Prostate gland (tissue), 2 donors: ENCODE data around the gene CACNA1S.

Source experiments
- CTCF ChIP-seq, 4 experiments: fragments of 200-600 bp in 2 of 4; fragments of 450-650 bp in 2 of 4; sonication (generic) in 2 of 4; IDR thresholded peaks; 1 replicate in 3 of 4; 2 replicates in 1 of 4; pipeline ENCODE4 v1.5.1; 2016 to 2019; ENCODE audit warnings: antibody characterized with exemption in 4 of 4, mild to moderate bottlenecking in 2 of 4, moderate library complexity in 2 of 4
- POLR2A ChIP-seq: fragments of 450-650 bp; IDR thresholded peaks from one replicate; pipeline ENCODE4 v1.6.1; 2016; ENCODE audit warnings: antibody characterized with exemption, mild to moderate bottlenecking
- POLR2AphosphoS5 ChIP-seq: sonication (generic); formaldehyde crosslinking; IDR thresholded peaks from one replicate; pipeline ENCODE4 v1.6.1; 2017; ENCODE audit warnings: antibody characterized with exemption

GRCh38 chr1:201111672-201112071 lies 554 bp downstream of the CACNA1S start:
- TF ChIP-seq CTCF (IDR thresholded peaks at IDR 0.05) (no peak), POLR2AphosphoS5 (no peak), POLR2A (no peak)
